H1 (cell line): ENCODE results near the gene CALY. TPM values are rescaled to one million over a fixed set of nuclear protein-coding genes. Genes with fewer than 3 reads are reported as not detected.

Experiments
- CTCF ChIA-PET: fragments of 300-600 bp; sonication (Branson Sonifier 250); formaldehyde crosslinking; loops from one replicate; lab custom pipeline; 2021; ENCODE audit not compliant: partially characterized antibody; lab: Charles Lee
- POLR2A ChIA-PET: fragments of 300-600 bp; sonication (Branson Sonifier 250); formaldehyde crosslinking; loops from one replicate; lab custom pipeline; 2021; ENCODE audit warnings: inconsistent platforms; ENCODE audit not compliant: partially characterized antibody; lab: Charles Lee
- DNase-seq, 2 experiments: peaks; one replicate each; pipeline versions ENCODE4 v3.0.0 to v3.0.0-alpha.2; 2010 to 2022; ENCODE audit warnings: low spot score in 2 of 2, low read depth in 1 of 2, mixed read lengths in 1 of 2
- FAIRE-seq: peaks from 2 replicates; lab custom pipeline; 2011; peaks lifted over from hg19 to GRCh38; lab: Jason Lieb, UNC
- H2AFZ ChIP-seq: 2 replicates; pipeline ENCODE4 v1.8.1; 2012; ENCODE audit warnings: low read length, inconsistent platforms
- H2AK5ac ChIP-seq: 2 replicates; pipeline ENCODE4 v1.6.1; 2013; ENCODE audit warnings: low read depth, low read length
- H2BK120ac ChIP-seq: replicated peaks from 2 replicates; pipeline ENCODE3; 2013; ENCODE audit warnings: low read depth, low read length, inconsistent platforms
- H2BK12ac ChIP-seq: 2 replicates; pipeline ENCODE4 v1.6.1; 2013; ENCODE audit warnings: low read depth, low read length
- H2BK15ac ChIP-seq: 2 replicates; pipeline ENCODE4 v1.6.1; 2013; ENCODE audit warnings: low read length
- H2BK20ac ChIP-seq: 2 replicates; pipeline ENCODE4 v1.6.1; 2013; ENCODE audit warnings: low read length
- H2BK5ac ChIP-seq: 2 replicates; pipeline ENCODE4 v1.6.1; 2013; ENCODE audit warnings: low read depth, low read length
- H3K14ac ChIP-seq: 2 replicates; pipeline ENCODE4 v1.6.1; 2013; ENCODE audit warnings: inconsistent platforms; ENCODE audit not compliant: insufficient read length
- H3K18ac ChIP-seq: 2 replicates; pipeline ENCODE4 v1.6.1; 2013; ENCODE audit warnings: low read length; ENCODE audit errors: extremely low read depth
- H3K23ac ChIP-seq: 2 replicates; pipeline ENCODE4 v1.6.1; 2013; ENCODE audit warnings: inconsistent platforms; ENCODE audit not compliant: insufficient read length
- H3K23me2 ChIP-seq: 2 replicates; pipeline ENCODE4 v1.6.1; 2013; ENCODE audit warnings: low read depth, low read length
- H3K27ac ChIP-seq: 2 replicates; pipeline ENCODE4 v1.6.1; 2011; ENCODE audit warnings: low read depth, low read length, inconsistent platforms
- H3K27me3 ChIP-seq, 4 experiments: replicated peaks in 1 of 4; 1 replicate in 1 of 4; 2 replicates in 3 of 4; pipeline versions ENCODE4 v1.6.1 to v1.8.1; 2011 to 2013; ENCODE audit warnings: low read length in 3 of 4, mild to moderate bottlenecking in 3 of 4, inconsistent platforms in 2 of 4, mixed read lengths in 2 of 4, moderate library complexity in 1 of 4; ENCODE audit not compliant: control insufficient read depth in 3 of 4, insufficient read depth in 3 of 4; ENCODE audit errors: extremely low read depth in 1 of 4
- H3K36me3 ChIP-seq, 4 experiments: 2 replicates each; pipeline versions ENCODE4 v1.6.1 to v1.8.1; 2011 to 2013; ENCODE audit warnings: mild to moderate bottlenecking in 4 of 4, low read length in 3 of 4, moderate library complexity in 2 of 4, control low read depth in 1 of 4, inconsistent platforms in 1 of 4; ENCODE audit not compliant: insufficient read depth in 4 of 4, control insufficient read depth in 2 of 4
- H3K4ac ChIP-seq: replicated peaks from 2 replicates; pipeline ENCODE3; 2013; ENCODE audit warnings: low read length, low read depth, mixed read lengths, inconsistent platforms; ENCODE audit not compliant: insufficient read length
- H3K4me1 ChIP-seq, 4 experiments: replicated peaks in 1 of 4; 1 replicate in 1 of 4; 2 replicates in 3 of 4; pipeline versions ENCODE4 v1.6.1 to v1.8.1; 2011 to 2013; ENCODE audit warnings: low read length in 3 of 4, inconsistent platforms in 2 of 4, mixed read lengths in 1 of 4; ENCODE audit not compliant: insufficient read depth in 4 of 4, control insufficient read depth in 3 of 4
- H3K4me2 ChIP-seq, 2 experiments: 2 replicates each; pipeline versions ENCODE4 v1.6.1 to v1.8.1; 2011 to 2013; ENCODE audit warnings: low read depth in 2 of 2, low read length in 2 of 2, control low read depth in 1 of 2, inconsistent platforms in 1 of 2, mild to moderate bottlenecking in 1 of 2; ENCODE audit not compliant: insufficient read depth in 1 of 2
- H3K4me3 ChIP-seq, 4 experiments: fragments of 200-600, 300-600 bp in 1 of 4; sonication (generic), shearing (Covaris generic), sonication (Bioruptor Twin) in 1 of 4; 2 replicates each; pipeline versions ENCODE4 v1.5.1 to v1.8.1; 2011 to 2016; ENCODE audit warnings: low read length in 4 of 4, low read depth in 3 of 4, control low read depth in 2 of 4, inconsistent platforms in 2 of 4, mild to moderate bottlenecking in 2 of 4, mixed read lengths in 1 of 4, moderate library complexity in 1 of 4; ENCODE audit not compliant: insufficient read depth in 2 of 4; ENCODE audit errors: extremely low read depth in 1 of 4
- H3K56ac ChIP-seq: replicated peaks from 2 replicates; pipeline ENCODE3; 2013; ENCODE audit warnings: low read depth, mild to moderate bottlenecking, mixed read lengths, low read length, inconsistent platforms; ENCODE audit not compliant: insufficient read length
- H3K79me1 ChIP-seq: 2 replicates; pipeline ENCODE4 v1.6.1; 2013; ENCODE audit warnings: low read depth, low read length, control low read depth
- H3K79me2 ChIP-seq, 2 experiments: 2 replicates each; pipeline versions ENCODE4 v1.6.1 to v1.8.1; 2012 to 2013; ENCODE audit warnings: low read length in 2 of 2, mild to moderate bottlenecking in 2 of 2, inconsistent platforms in 1 of 2; ENCODE audit not compliant: insufficient read depth in 2 of 2, control insufficient read depth in 1 of 2
- H3K9ac ChIP-seq, 4 experiments: replicated peaks in 1 of 4; 1 replicate in 1 of 4; 2 replicates in 3 of 4; pipeline versions ENCODE4 v1.6.1 to v1.8.1; 2011 to 2013; ENCODE audit warnings: low read depth in 3 of 4, low read length in 3 of 4, control low read depth in 2 of 4, mild to moderate bottlenecking in 2 of 4, moderate library complexity in 2 of 4, inconsistent platforms in 1 of 4; ENCODE audit errors: extremely low read depth in 1 of 4
- H3K9me3 ChIP-seq, 2 experiments: 2 replicates each; pipeline versions ENCODE4 v1.6.1 to v1.8.1; 2012 to 2013; ENCODE audit warnings: mild to moderate bottlenecking in 2 of 2, moderate library complexity in 2 of 2, control low read depth in 1 of 2, inconsistent platforms in 1 of 2, low read depth in 1 of 2, low read length in 1 of 2, mixed read lengths in 1 of 2; ENCODE audit not compliant: insufficient read depth in 2 of 2
- H4K20me1 ChIP-seq, 2 experiments: replicated peaks in 1 of 2; 2 replicates each; pipeline versions ENCODE3 to v1.8.1; 2011 to 2013; ENCODE audit warnings: inconsistent platforms in 2 of 2, low read length in 2 of 2, mild to moderate bottlenecking in 1 of 2; ENCODE audit not compliant: insufficient read depth in 2 of 2, control insufficient read depth in 1 of 2
- H4K5ac ChIP-seq: 2 replicates; pipeline ENCODE4 v1.6.1; 2013; ENCODE audit warnings: low read length, low read depth, mixed read lengths, inconsistent platforms; ENCODE audit not compliant: insufficient read length
- H4K8ac ChIP-seq: 2 replicates; pipeline ENCODE4 v1.8.0; 2013; ENCODE audit warnings: mild to moderate bottlenecking, moderate library complexity, low read length, inconsistent platforms; ENCODE audit not compliant: insufficient read depth; ENCODE audit errors: extremely low read depth
- H4K91ac ChIP-seq: replicated peaks from 2 replicates; pipeline ENCODE3; 2013; ENCODE audit warnings: low read length, mixed read lengths, inconsistent platforms; ENCODE audit not compliant: insufficient read length
- BACH1 ChIP-seq: IDR thresholded peaks from 2 replicates; pipeline ENCODE4 v1.6.1; 2012; ENCODE audit warnings: low read length, improper control_type of control experiment
- POLR2AphosphoS5 ChIP-seq: IDR thresholded peaks from 2 replicates; pipeline ENCODE4 v1.6.1; 2011; ENCODE audit warnings: low read depth, low read length
- RXRA ChIP-seq: IDR thresholded peaks from 2 replicates; pipeline ENCODE4 v1.6.1; 2011; ENCODE audit warnings: low read depth, mild to moderate bottlenecking, low read length, moderate library complexity; ENCODE audit not compliant: insufficient read depth
- SP1 ChIP-seq: IDR thresholded peaks from 2 replicates; pipeline ENCODE4 v1.6.1; 2011; ENCODE audit warnings: low read depth, low read length
- SP4 ChIP-seq: IDR thresholded peaks from 2 replicates; pipeline ENCODE4 v1.6.1; 2012; ENCODE audit warnings: low read length, inconsistent platforms
- SRF ChIP-seq: IDR thresholded peaks from 2 replicates; pipeline ENCODE4 v1.6.1; 2011; ENCODE audit warnings: mild to moderate bottlenecking, low read depth, low read length, moderate library complexity
- SUZ12 ChIP-seq: fragments of 200-600 bp; sonication (generic); IDR thresholded peaks from 2 replicates; pipeline ENCODE4 v1.6.1; 2012; ENCODE audit warnings: mild to moderate bottlenecking, inconsistent platforms, low read length, moderate library complexity, mixed read lengths
- TAF7 ChIP-seq: optimal IDR thresholded peaks from 2 replicates; pipeline ENCODE3; 2011; ENCODE audit warnings: low read depth, mild to moderate bottlenecking, inconsistent platforms, low read length, moderate library complexity, borderline replicate concordance
- TBP ChIP-seq: IDR thresholded peaks from 2 replicates; pipeline ENCODE4 v1.6.1; 2011; ENCODE audit warnings: low read depth, low read length, improper control_type of control experiment
- ZNF274 ChIP-seq: IDR thresholded peaks from 2 replicates; pipeline ENCODE4 v1.7.0; 2012; ENCODE audit warnings: low read length, borderline replicate concordance; ENCODE audit errors: extremely low read depth
- WGBS, 2 experiments: shearing (Covaris generic) in 1 of 2; methylation state at CpG; one replicate each; pipeline versions ENCODE4 v1.1.6 to v1.1.7; 2013 to 2015; ENCODE audit warnings: low lambda C conversion rate in 2 of 2, mixed read lengths in 2 of 2, inconsistent platforms in 1 of 2, low coverage in 1 of 2, missing lambda C conversion rate in 1 of 2; ENCODE audit not compliant: insufficient replicate concordance in 2 of 2, insufficient coverage in 1 of 2, insufficient read length in 1 of 2; ENCODE audit errors: extremely low coverage in 1 of 2, missing lambda C conversion rate in 1 of 2; 5-methylcytosine and 5-hydroxymethylcytosine counted together
- polyA plus RNA-seq, 7 experiments: library from polyadenylated mRNA; depleted of rRNA in 3 of 7; stranded (reverse) in 5 of 7; unstranded in 2 of 7; fragments of >200 nt in 5 of 7; fragments of 200-250 nt in 2 of 7; gene quantifications; 1 replicate in 5 of 7; 2 replicates in 1 of 7; 4 replicates in 1 of 7; pipeline versions ENCODE4 v1.2.1 to v1.2.3, GENCODE V29; 2011 to 2013; ENCODE audit warnings: missing spikeins in 2 of 7, mixed read lengths in 2 of 7
- total RNA-seq: library from RNA; stranded (reverse); fragmentation: NEBNext Ultra II Directional; extraction: Animal tissue kit (Norgen Biotek cat#: 25700); gene quantifications from 2 replicates; pipeline ENCODE4 v1.2.1, GENCODE V29; 2021
- TF ChIP-seq, protein P1 (sequence below): IDR thresholded peaks from 2 replicates; pipeline ENCODE4 v1.6.1; 2012; ENCODE audit warnings: inconsistent platforms

The CALY gene
- total and polyA plus RNA-seq, 2 of the 8 experiments (the other 6 are each of a cell fraction or from before 2014, with no cell fraction given) = 1.3 to 1.5 TPM

DNA sequence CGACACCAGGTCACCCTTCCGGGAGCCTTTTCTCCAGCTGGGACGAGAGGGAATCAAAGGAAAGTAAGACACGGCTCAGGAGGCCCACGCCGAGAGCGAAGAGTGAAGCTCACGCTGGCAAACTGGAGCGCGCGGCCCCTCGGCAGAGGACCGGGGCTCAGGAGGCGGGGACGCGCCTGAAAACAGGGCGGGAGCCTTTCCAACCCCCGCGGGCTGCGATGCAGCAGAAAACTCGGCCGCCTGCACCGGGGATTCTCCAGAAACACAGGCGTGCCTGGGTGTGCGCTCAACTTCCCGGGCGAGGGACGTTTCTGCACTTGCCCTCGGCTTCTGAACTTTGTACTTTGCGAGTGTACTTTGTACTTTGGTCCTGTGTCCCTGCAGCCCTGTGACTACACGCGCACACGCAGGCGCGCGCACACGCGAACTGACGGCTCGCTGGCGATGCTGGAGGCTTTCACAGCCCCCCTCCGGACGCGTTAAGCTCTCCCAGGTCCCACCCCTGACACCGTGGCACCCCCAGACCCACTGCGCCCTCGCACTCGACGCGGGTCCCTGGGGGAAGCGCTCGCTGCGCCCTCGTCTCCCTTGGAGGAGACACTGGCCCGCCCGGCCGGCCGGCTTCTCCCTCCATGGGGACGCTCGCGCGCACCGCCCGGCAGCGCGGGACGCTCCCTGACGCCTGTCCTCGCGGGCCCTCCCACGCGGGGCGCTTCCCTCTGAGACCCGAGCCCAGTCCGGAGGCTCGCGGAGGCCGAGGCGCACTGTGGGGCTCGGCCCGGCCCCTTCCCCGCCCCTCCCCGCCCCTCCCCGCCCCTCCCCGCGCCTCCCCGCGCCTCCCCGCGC is 41.8 kb upstream of the CALY start:
- H3K9me3 ChIP-seq = no peaks in the 10 kb centered on the region
- H2BK5ac ChIP-seq = no peak overlapping the region; the same call in 1 of the 2 replicates
- no peak overlapping the region for H3K14ac ChIP-seq
- H3K4me1 ChIP-seq = peaks cover 0 to 3% (median under 1%) of the 10 kb centered on the region in 4 experiments; a peak in 4 of 7 replicates
- peak overlapping the region; percentile 61; the same call in 1 of the 2 replicates for H2BK15ac ChIP-seq
- 0 out of 2 replicates have a peak overlapping the region, but pooled peaks have one; percentile 9 for H2BK12ac ChIP-seq
- H3K36me3 ChIP-seq = no peaks in the 10 kb centered on the region
- 1% methylated on average over 58 of the region's 90 CpGs; no CpG with 5 or more reads in 1 of the 2 experiments for WGBS, 2 experiments
- H2AK5ac ChIP-seq = no peak overlapping the region
- H3K4me3 ChIP-seq = peak overlapping the region; percentile 47 to 82 (median 72)
- no peak overlapping the region for H3K27ac ChIP-seq
- no peak overlapping the region for H2BK120ac ChIP-seq
- H4K91ac ChIP-seq = no peak overlapping the region
- FAIRE-seq (no peak), DNase-seq (peak in 1 of 2 experiments; percentile 82)
- peak overlapping the region; percentile 87 to 100 for H3K4me2 ChIP-seq
- H3K27me3 ChIP-seq = peaks cover 8 to 48% (median 30%) of the 10 kb centered on the region in 4 experiments
- no peaks in the 10 kb centered on the region for H3K79me1 ChIP-seq
- H3K56ac ChIP-seq = peak overlapping the region; percentile 16
- no peak overlapping the region for H4K5ac ChIP-seq
- ChIA-PET POLR2A (interaction anchor here (0.6 to 3.3 kb wide), 8 partner anchors 14 to 45 kb away, joined by 3 to 25 read pairs (median 6); partner anchors contain the start of genes FUOM, MTG1 and PRAP1), CTCF (interaction anchor here (0.6 to 3.0 kb wide), 2 partner anchors 9 to 50 kb away, joined by 4 to 15 read pairs; no protein-coding TSS in a partner anchor)
- no peak overlapping the region for H3K23ac ChIP-seq
- H3K23me2 ChIP-seq = peaks cover 15% of the 10 kb centered on the region; the same call in 1 of the 2 replicates
- H3K18ac ChIP-seq = peak overlapping the region; percentile 48; the same call in 1 of the 2 replicates
- peak overlapping the region; percentile 80 for H4K8ac ChIP-seq
- no peak overlapping the region for H2BK20ac ChIP-seq
- H3K79me2 ChIP-seq = no peaks in the 10 kb centered on the region
- peaks cover 0 to 4% of the 10 kb centered on the region in 2 experiments for H4K20me1 ChIP-seq
- H3K4ac ChIP-seq = no peak overlapping the region
- H2AFZ ChIP-seq = peak overlapping the region; percentile 84
- no peak overlapping the region; a peak in 1 of 7 replicates for H3K9ac ChIP-seq
- TF ChIP-seq, protein P1, sequence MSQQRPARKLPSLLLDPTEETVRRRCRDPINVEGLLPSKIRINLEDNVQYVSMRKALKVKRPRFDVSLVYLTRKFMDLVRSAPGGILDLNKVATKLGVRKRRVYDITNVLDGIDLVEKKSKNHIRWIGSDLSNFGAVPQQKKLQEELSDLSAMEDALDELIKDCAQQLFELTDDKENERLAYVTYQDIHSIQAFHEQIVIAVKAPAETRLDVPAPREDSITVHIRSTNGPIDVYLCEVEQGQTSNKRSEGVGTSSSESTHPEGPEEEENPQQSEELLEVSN = 0 out of 2 replicates have a peak, but pooled peaks have one; percentile 16
- TF ChIP-seq BACH1 (no peak; the same call in 1 of the 2 replicates), TBP (no peak), SP1 (no peak), ZNF274 (no peak), RXRA (no peak), SRF (no peak), POLR2AphosphoS5 (no peak), TAF7 (no peak), SP4 (0 out of 2 replicates have a peak, but pooled peaks have one; percentile 12), SUZ12 (peak; percentile 67)
